Loucy (cell line): ENCODE results near the gene ZNF333.

Source experiments
- EZH2phosphoT487 ChIP-seq: fragments of 200-600 bp; IDR thresholded peaks from 2 replicates; pipeline ENCODE4 v1.6.1; 2018; ENCODE audit warnings: antibody characterized with exemption, mild to moderate bottlenecking, moderate library complexity, borderline replicate concordance
- TF ChIP-seq, protein P1 (sequence below): fragments of 200-600 bp; sonication (generic); conservative IDR thresholded peaks from 2 replicates; pipeline ENCODE4 v1.5.1; 2014; ENCODE audit warnings: mild to moderate bottlenecking, antibody characterized with exemption, low read length

DNA sequence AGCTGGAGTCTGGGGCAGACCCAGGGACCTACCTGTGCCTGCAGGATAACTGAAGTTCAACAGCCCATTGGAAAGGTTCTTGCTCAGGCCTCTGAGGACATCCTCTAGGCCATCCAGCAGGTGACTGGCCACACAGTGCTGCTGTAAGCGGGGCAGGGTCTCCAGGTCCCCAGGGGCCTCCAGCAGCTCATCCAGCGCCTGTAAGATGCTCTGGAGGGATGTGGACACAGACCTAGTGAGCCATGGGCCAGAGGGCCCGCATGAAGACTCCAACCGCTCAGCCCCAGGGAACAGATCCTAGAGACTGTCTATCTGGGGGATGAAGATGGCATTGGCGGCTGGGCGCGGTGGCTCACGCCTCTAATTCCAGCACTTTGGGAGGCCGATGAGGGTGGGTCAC, 74.6 kb downstream of the ZNF333 start:
- TF ChIP-seq, protein P1, sequence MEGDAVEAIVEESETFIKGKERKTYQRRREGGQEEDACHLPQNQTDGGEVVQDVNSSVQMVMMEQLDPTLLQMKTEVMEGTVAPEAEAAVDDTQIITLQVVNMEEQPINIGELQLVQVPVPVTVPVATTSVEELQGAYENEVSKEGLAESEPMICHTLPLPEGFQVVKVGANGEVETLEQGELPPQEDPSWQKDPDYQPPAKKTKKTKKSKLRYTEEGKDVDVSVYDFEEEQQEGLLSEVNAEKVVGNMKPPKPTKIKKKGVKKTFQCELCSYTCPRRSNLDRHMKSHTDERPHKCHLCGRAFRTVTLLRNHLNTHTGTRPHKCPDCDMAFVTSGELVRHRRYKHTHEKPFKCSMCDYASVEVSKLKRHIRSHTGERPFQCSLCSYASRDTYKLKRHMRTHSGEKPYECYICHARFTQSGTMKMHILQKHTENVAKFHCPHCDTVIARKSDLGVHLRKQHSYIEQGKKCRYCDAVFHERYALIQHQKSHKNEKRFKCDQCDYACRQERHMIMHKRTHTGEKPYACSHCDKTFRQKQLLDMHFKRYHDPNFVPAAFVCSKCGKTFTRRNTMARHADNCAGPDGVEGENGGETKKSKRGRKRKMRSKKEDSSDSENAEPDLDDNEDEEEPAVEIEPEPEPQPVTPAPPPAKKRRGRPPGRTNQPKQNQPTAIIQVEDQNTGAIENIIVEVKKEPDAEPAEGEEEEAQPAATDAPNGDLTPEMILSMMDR: no peak
- TF ChIP-seq EZH2phosphoT487: no peak
